ENCODE data around the gene SPARC.
"Not testable (repeated sequence)": the region's sequence is repeated elsewhere in the genome, so short reads cannot be mapped to it uniquely, and the experiment has no call there.

The SPARC gene

GRCh38 chr5:151686674-151687407 lies at the start of gene SPARC:
SPARC (minus strand) TSS chr5:151686915; CDS start chr5:151676188, 10,727 bp downstream.
- DNase-seq (ENCODE audit: low read depth): peak; percentile 96

DNA sequence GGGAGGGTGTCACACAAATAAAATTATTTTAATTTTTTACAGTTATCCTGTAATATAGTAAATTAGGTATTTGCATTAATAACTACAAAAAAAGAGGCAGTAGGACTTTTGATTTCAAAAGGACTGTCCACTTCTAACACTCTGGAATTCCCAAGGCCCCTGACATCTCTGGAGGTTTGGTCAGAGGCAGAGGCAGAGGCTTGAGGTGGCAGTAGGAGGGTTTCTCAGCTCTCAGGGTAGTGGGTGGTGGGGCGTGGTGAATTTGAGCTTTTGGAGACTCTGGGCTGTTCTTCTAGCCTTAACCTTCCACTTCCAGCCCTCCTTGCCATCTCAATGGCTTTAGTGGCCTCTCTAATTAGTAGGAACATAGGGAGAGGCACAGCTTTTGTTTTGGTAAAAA lies 48.9 kb upstream of the SPARC start:
- no peak for DNase-seq (ENCODE audit: low read depth)

GRCh38 chr5:151734064-151734408 lies 47.3 kb upstream of the SPARC start:
- no peak for DNase-seq (ENCODE audit: low read depth)

GRCh38 chr5:151733358-151734063 lies 46.8 kb upstream of the SPARC start:
- DNase-seq (ENCODE audit: low read depth): peak; percentile 62

GRCh38 chr5:151730381-151730780 lies 43.7 kb upstream of the SPARC start:
- DNase-seq (ENCODE audit: low read depth): no peak

GRCh38 chr5:151729597-151729996 lies 42.9 kb upstream of the SPARC start:
- not testable (repeated sequence) for DNase-seq (ENCODE audit: low read depth)

DNA sequence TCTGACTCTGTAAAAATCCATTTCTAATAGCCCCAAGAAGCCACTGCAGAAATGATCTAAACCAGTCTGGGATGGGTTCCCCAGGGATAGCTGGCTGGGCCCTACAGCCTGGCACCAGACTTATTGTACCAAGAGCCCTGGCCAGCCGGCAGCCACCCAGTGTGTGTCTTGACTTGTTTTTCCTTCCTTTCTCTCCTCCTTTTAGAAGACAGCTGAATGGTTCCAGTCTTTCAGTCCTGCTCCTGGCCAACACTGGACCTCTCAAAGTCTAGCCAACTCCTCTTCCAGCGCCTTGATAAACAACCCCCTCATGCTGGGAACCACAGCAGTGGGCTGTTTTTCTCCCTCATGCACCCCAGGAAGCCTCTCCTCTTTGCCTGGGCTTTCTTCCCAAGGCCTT lies 37.6 kb upstream of the SPARC start:
- no peak for DNase-seq (ENCODE audit: low read depth)

GRCh38 chr5:151722546-151722945 lies 35.8 kb upstream of the SPARC start:
- DNase-seq (ENCODE audit: low read depth): no peak

- no peak for DNase-seq (ENCODE audit: low read depth)
Measured at GRCh38 chr5:151721812-151722391, 35.2 kb upstream of the SPARC start.

DNA sequence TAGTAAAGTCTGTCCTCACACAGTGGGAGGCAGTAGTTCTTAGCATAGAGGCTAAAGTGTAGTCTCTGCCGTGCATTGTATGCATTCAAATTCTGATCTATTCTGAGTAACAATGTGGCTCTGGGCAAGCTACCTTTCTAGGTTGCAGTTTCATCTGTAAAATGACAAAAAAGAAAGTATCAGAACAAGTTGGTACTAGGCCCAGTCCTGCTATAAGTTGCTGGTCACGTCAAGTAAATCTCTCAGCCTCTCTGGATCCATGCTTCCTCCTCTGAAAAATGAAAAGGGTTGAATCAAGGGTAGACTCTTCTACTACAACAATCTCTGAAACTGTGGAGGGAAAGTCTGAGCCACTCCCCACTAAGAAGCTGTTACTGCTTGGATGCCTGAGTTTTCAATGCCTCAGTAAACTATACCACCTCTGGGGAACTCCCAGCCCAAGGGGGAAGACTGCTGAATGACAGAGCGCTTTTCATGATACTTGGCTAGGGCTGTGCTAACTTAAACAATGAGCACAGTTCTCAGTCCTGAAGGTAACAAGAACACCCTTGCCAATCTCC lies 34.5 kb upstream of the SPARC start:
- peak; percentile 53 for DNase-seq (ENCODE audit: low read depth)

- no peak for DNase-seq (ENCODE audit: low read depth)
Measured at GRCh38 chr5:151720215-151720614, 33.5 kb upstream of the SPARC start.

DNA sequence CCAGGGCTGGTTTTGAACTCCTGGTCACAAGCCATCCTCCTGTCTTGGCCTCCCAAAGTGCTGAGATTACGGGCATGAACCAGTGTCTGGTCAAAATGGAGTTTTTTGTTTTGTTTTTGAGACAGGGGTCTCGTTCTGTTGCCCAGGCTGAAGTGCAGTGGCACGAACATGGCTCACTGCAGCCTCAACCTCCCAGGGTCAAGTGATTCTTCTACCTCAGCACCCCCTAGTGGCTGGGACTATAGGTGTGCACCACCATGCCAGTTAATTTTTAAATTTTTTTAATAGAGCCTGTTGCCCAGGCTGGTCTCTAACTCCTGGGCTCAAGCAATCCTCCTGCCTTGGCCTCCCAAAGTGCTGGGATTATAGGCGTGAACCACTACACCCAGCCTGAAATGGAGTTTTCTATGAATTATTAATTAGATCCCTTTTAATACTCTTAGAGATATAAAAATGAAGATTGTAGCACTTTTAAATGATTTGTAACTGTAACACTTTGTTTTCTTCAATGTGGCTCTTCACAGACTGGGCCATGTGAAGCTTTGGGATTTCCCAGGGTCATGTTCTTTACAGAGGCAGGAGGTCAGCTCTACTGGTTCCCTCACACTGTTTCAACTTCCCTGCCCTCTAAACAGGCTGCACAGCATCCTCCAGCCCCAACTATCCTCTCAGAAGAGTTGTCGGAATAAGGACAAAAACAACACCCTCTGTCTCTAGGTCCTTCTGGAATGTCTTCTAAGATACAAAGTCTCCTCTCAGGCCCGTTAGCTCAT lies 32.7 kb upstream of the SPARC start:
- DNase-seq (ENCODE audit: low read depth): peak; percentile 55

DNA sequence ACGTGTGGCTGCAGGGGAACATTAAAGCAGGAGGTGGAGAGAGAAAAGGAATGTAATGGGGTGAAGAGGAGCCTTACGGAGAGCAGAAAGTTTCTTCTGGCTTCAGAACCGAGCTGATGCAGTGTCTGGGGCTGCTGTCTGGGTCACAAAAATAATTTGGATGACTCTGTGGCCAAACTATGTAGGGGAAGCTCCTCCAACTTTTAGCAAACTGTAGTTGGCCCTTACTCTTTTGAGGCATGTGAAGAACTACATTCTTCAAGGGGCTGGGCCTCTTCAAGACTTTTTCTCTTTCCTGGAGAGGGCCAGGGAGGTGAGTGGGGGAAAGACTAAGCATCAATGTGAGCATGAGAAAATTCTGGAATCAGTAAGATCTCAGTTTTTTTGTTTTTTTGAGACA lies 31.9 kb upstream of the SPARC start:
- peak; percentile 71 for DNase-seq (ENCODE audit: low read depth)

GRCh38 chr5:151718153-151718552 lies 31.4 kb upstream of the SPARC start:
- no peak for DNase-seq (ENCODE audit: low read depth)

GRCh38 chr5:151717416-151717815 lies 30.7 kb upstream of the SPARC start:
- DNase-seq (ENCODE audit: low read depth): no peak

DNA sequence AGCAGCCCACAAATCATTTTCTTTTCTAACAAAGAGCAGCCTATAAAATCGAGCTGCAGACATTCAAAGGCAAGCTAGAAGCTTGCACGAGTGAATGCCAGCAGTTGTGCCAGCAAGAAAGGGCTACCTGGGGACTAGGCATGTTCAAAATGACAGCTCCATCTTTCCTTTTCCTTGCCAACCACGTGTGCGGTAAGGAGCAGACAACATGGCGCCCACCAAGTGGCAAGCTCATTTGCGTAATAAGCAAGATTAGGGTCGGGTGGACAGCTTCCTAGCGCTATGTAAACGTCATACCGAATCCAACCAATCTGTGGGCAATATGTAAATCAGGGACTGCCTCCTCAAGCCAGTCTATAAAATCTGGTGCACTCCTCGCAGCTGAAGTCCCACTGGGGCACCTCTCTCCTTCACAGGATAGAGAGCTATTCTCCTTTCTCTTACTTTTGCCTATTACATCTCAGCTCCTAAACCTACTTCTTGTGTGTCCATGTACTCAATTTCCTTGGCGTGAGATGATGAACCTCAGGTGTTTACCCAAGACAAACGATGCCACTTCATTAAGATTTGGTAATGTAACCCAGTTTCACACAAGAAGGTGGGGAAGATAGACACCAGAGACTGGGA lies 22.5 kb upstream of the SPARC start:
- DNase-seq (ENCODE audit: low read depth): no peak

DNA sequence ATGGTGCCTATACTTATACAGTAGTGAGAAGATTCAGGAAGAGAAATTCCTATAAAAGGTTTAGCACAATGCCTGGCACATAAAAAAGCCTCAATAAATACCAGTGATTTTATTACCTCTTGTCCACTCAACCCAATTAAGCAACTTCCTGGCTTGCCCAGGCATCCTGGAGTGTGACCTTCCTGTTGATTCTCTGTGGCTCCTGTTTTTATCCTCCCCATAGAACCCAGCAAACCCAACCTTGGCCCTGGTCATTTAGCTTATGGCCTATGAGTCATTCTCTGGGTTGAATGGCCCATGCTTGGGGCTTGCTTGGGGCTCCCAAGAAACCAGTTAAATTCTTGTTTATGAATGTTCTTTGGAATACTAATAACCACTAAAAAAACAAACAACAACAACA lies 21.4 kb upstream of the SPARC start:
- DNase-seq (ENCODE audit: low read depth): no peak

DNA sequence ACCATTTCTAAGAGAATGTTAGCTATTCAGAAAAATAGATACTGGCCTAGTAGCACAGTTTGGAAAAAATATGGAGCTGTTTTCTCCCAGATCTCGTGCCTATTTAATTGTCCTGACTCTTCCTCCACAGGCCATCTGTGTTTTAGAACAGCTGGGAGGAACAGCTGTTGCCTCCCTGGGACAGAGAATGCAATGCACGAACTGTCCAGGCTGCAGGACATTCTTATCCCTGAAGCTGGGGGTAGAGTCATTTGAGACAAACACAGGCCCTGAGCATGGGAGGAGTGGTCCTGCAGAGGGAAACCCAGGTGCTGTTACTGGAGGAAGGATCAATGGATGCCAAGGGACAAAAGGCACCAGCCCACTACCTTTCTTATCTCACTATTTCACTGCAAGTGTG lies 20.9 kb upstream of the SPARC start:
- no peak for DNase-seq (ENCODE audit: low read depth)

GRCh38 chr5:151706906-151707305 lies 20.2 kb upstream of the SPARC start:
- DNase-seq (ENCODE audit: low read depth): no peak

GRCh38 chr5:151703780-151704179 lies 17.1 kb upstream of the SPARC start:
- DNase-seq (ENCODE audit: low read depth): no peak

DNA sequence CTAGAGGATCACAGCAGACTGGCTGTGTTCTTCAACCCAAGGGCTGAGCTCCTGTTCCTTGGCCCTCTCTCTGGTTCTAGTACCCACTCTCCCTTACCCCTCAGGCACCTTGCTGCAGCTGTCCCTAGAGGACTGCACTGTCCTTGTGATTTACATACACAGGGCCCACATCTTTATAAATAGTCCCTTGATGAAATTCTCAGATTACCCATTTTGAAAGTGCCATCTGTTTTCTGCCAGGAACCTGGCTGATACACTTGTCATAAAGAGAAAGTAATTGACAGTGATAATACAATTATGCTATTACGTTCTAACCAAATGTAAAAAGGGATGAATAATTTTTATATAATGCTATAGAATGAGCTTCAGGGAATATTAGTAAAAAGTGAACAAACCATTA lies 16.5 kb upstream of the SPARC start:
- DNase-seq (ENCODE audit: low read depth): no peak

- no peak for DNase-seq (ENCODE audit: low read depth)
Measured at GRCh38 chr5:151700820-151701219, 14.1 kb upstream of the SPARC start.

Measured in iris pigment epithelial cell (primary cell).